GM12878 (cell line): ENCODE measurements around the gene OSM. TPM values are rescaled to one million over a fixed set of nuclear protein-coding genes. Genes with fewer than 3 reads are reported as not detected.

ENCODE experiments used
- ATAC-seq: fragments of 200-7000 bp; cut with Tn5 transposase; 3 replicates; pipeline ENCODE4 v1.9.1; 2020; ENCODE audit warnings: mild to moderate bottlenecking, moderate library complexity
- BruUV-seq: library from RNA; stranded (reverse); fragments of 400-500 nt; replicated peaks from 2 replicates; lab custom pipeline; 2021; lab: Mats Ljungman, UMichigan
- CTCF ChIA-PET: fragments of 300-600 bp; sonication (Branson Sonifier 250); formaldehyde crosslinking; extraction: SDS; loops from one replicate; lab custom pipeline; 2021; ENCODE audit warnings: inconsistent platforms; lab: Yijun Ruan, JAX
- POLR2A ChIA-PET: fragments of 350-600 bp; formaldehyde crosslinking; extraction: SDS; loops from one replicate; lab custom pipeline; 2021; ENCODE audit warnings: inconsistent platforms; lab: Charles Lee
- RAD21 ChIA-PET: fragments of 300-600 bp; sonication (Branson Sonifier 250); formaldehyde crosslinking; loops from one replicate; lab custom pipeline; 2023; ENCODE audit warnings: antibody characterized with exemption; ENCODE audit not compliant: unreplicated experiment; lab: Charles Lee
- SMC1A ChIA-PET: fragments of 300-600 bp; sonication (Branson Sonifier 250); formaldehyde crosslinking; loops from one replicate; lab custom pipeline; 2023; ENCODE audit not compliant: unreplicated experiment, uncharacterized antibody; lab: Charles Lee
- DNase-seq: peaks from one replicate; pipeline ENCODE4 v3.0.0-alpha.2; 2011; ENCODE audit warnings: low read depth, low spot score
- FAIRE-seq: peaks from 3 replicates; lab custom pipeline; 2011; peaks lifted over from hg19 to GRCh38; lab: Jason Lieb, UNC
- H2AFZ ChIP-seq: 2 replicates; pipeline ENCODE4 v1.6.0; 2011; ENCODE audit warnings: low read depth, low read length, control low read depth; ENCODE audit not compliant: control insufficient read depth
- H3K27ac ChIP-seq: 2 replicates; pipeline ENCODE4 v1.5.1; 2011; ENCODE audit warnings: control low read depth; ENCODE audit not compliant: control insufficient read depth, insufficient read depth
- H3K27me3 ChIP-seq, 2 experiments: replicated peaks in 1 of 2; 2 replicates each; pipeline versions ENCODE4 v1.6.0 to v1.6.1; 2011; ENCODE audit warnings: low read length in 1 of 2; ENCODE audit not compliant: control insufficient read depth in 2 of 2, insufficient read depth in 2 of 2
- H3K36me3 ChIP-seq, 2 experiments: 2 replicates each; pipeline ENCODE4 v1.5.1; 2011; ENCODE audit warnings: low read length in 1 of 2; ENCODE audit not compliant: control insufficient read depth in 2 of 2, insufficient read depth in 2 of 2
- H3K4me1 ChIP-seq: 2 replicates; pipeline ENCODE4 v1.6.1; 2011; ENCODE audit warnings: mild to moderate bottlenecking, low read length, moderate library complexity, mixed read lengths; ENCODE audit not compliant: control insufficient read depth, insufficient read depth
- H3K4me2 ChIP-seq: 2 replicates; pipeline ENCODE4 v1.6.0; 2011; ENCODE audit warnings: control low read depth; ENCODE audit not compliant: control insufficient read depth, insufficient read depth
- H3K4me3 ChIP-seq: fragments of 200-600 bp; sonication (generic); 2 replicates; pipeline ENCODE4 v1.5.1; 2016
- H3K79me2 ChIP-seq: 2 replicates; pipeline ENCODE4 v1.6.0; 2011; ENCODE audit warnings: low read length; ENCODE audit not compliant: control insufficient read depth, insufficient read depth
- H3K9ac ChIP-seq: 2 replicates; pipeline ENCODE4 v1.8.0; 2011; ENCODE audit warnings: low read length, control low read depth, mixed read lengths; ENCODE audit not compliant: control insufficient read depth, insufficient read depth
- H3K9me3 ChIP-seq: replicated peaks from 3 replicates; pipeline ENCODE4 v1.5.1; 2011; ENCODE audit warnings: mild to moderate bottlenecking, low read length; ENCODE audit not compliant: control insufficient read depth, insufficient read depth
- H4K20me1 ChIP-seq: 2 replicates; pipeline ENCODE4 v1.6.0; 2011; ENCODE audit not compliant: control insufficient read depth, insufficient read depth
- CBFB ChIP-seq: IDR thresholded peaks from 2 replicates; pipeline ENCODE4 v1.6.1; 2016; ENCODE audit warnings: antibody characterized with exemption, low read depth
- CHD4 ChIP-seq: fragments of 200-600 bp; sonication (generic); IDR thresholded peaks from 2 replicates; pipeline ENCODE4 v1.6.1; 2016; ENCODE audit warnings: mild to moderate bottlenecking
- ESRRA ChIP-seq: IDR thresholded peaks from 2 replicates; pipeline ENCODE4 v1.6.1; 2012; ENCODE audit warnings: mild to moderate bottlenecking, low read length, improper control_type of control experiment
- HSF1 ChIP-seq: fragments of 150-350 bp; IDR thresholded peaks from 2 replicates; pipeline ENCODE4 v1.6.1; 2014; ENCODE audit warnings: mild to moderate bottlenecking, low read depth, low read length
- IRF5 ChIP-seq: fragments of 450-650 bp; IDR thresholded peaks from 2 replicates; pipeline ENCODE4 v1.6.1; 2017; ENCODE audit warnings: borderline replicate concordance
- RBBP5 ChIP-seq: fragments of 200-600 bp; sonication (generic); conservative IDR thresholded peaks from 2 replicates; pipeline ENCODE4 v1.6.1; 2016
- SMAD5 ChIP-seq: IDR thresholded peaks from 2 replicates; pipeline ENCODE4 v1.6.1; 2016; ENCODE audit warnings: antibody characterized with exemption, low read depth
- TAF1 ChIP-seq: IDR thresholded peaks from 2 replicates; pipeline ENCODE4 v1.6.1; 2011; ENCODE audit warnings: mild to moderate bottlenecking, low read depth, low read length, borderline replicate concordance
- ZBTB11 ChIP-seq: fragments of 450-650 bp; formaldehyde crosslinking; IDR thresholded peaks from 2 replicates; pipeline ENCODE4 v1.5.0; 2022; ENCODE audit warnings: mild to moderate bottlenecking, missing genetic modification characterization
- ZZZ3 ChIP-seq: IDR thresholded peaks from 2 replicates; pipeline ENCODE4 v1.6.1; 2011; ENCODE audit warnings: low read depth; ENCODE audit not compliant: control insufficient read depth, insufficient read length
- WGBS: methylation state at CpG from one replicate; pipeline ENCODE4 v1.1.6; 2016; ENCODE audit warnings: low lambda C conversion rate; ENCODE audit not compliant: insufficient replicate concordance, insufficient coverage; ENCODE audit errors: missing lambda C conversion rate; 5-methylcytosine and 5-hydroxymethylcytosine counted together
- in situ Hi-C: fragments of 300-500 bp; cut with MboI; formaldehyde crosslinking; loops from 9 replicates; pipeline ENCODE4 v1.14.3; 2018; ENCODE audit warnings: mixed read lengths
- intact Hi-C: fragments of 100-400 bp; cut with micrococcal nuclease; formaldehyde crosslinking; loops from one replicate; pipeline ENCODE4 v1.14.2; 2022; ENCODE audit not compliant: unreplicated experiment
- polyA plus RNA-seq, 11 experiments: library from polyadenylated mRNA; depleted of rRNA in 4 of 11; unstranded in 6 of 11; stranded (reverse) in 5 of 11; fragments of >200 nt; fragmentation: Nextera tagmentation in 4 of 11; fragmentation: Illumina TruSeq in 1 of 11; extraction: Ambion mirVana in 4 of 11; extraction: Trizol in 1 of 11; gene quantifications; 1 replicate in 1 of 11; 2 replicates in 10 of 11; pipeline versions ENCODE4 v1.2.1 to v1.2.3, GENCODE V29; 2011 to 2016; ENCODE audit warnings: inconsistent platforms in 2 of 11, missing spikeins in 2 of 11, low read depth in 1 of 11
- total RNA-seq, 4 experiments: library from RNA; depleted of rRNA in 3 of 4; stranded (reverse); fragments of >200 nt in 3 of 4; fragmentation: Illumina TruSeq in 1 of 4; extraction: Trizol in 1 of 4; gene quantifications; 2 replicates each; pipeline versions ENCODE4 v1.2.1 to v1.2.3, GENCODE V29; 2013 to 2021

OSM gene
- total and polyA plus RNA-seq, 10 of the 15 experiments (the other 5 are each of a cell fraction or from before 2014, with no cell fraction given) = 0.06 to 1.4 (median 0.59) TPM

GRCh38 chr22:30227438-30228228 is 39.0 kb downstream of the OSM start (continued):
- no peak for TF ChIP-seq CBFB
- TF ChIP-seq ESRRA = no peak
- TF ChIP-seq, all 136 proteins: peak for 0

DNA sequence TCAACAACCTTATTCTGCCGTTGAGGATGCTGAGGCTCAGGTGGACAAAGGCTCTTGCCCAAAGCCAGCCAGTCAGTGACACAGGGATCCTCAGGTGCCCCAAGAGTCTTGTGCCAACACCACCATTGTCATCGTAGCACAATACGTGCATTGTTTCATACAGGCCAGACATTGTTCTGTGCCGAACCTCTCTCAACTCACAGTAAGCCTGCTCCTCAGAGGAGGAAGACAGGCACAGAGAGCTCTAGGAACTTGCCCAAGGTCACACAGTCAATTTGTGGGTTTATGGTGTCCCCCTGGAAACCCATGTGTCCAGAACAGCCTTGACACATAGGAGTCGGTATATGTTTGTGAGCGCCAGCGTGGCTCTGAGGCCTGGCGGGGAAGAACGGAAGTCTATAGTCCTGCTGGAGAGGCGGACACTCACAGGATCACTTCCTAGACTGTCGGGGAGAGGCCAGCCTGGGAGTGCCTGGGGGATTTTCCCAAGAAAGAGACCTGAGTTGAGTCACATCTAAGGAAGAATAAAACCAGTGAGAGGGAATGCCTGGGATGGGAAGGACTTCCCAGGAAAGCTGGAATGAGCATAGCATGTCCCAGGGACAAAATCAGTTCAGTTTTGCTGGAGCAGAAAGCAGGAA is 40.3 kb downstream of the OSM start:
- no peaks in the 10 kb centered on the region for H3K9me3 ChIP-seq
- WGBS = 58% methylated on average over 11 of the region's 11 CpGs
- RAD21 ChIA-PET = no interaction called here

More for the DNA sequence above, 40.3 kb downstream of the OSM start:
- H3K36me3 ChIP-seq = no peaks in the 10 kb centered on the region
- H3K79me2 ChIP-seq = no peaks in the 10 kb centered on the region
- POLR2A ChIA-PET = no interaction called here
- H3K27ac ChIP-seq = no peak overlapping the region
- CTCF ChIA-PET = no interaction called here
- FAIRE-seq = no peak
- peaks cover 15% of the 10 kb centered on the region for H3K4me1 ChIP-seq
- no peak overlapping the region for H2AFZ ChIP-seq
- H3K4me3 ChIP-seq = no peak overlapping the region
- H3K9ac ChIP-seq = no peak overlapping the region
- no peak overlapping the region for H3K4me2 ChIP-seq
- SMC1A ChIA-PET = no interaction called here
- DNase-seq = no peak
- intact Hi-C loops = no loop called here
- H4K20me1 ChIP-seq = no peaks in the 10 kb centered on the region
- H3K27me3 ChIP-seq = no peaks in the 10 kb centered on the region
- in situ Hi-C loops = no loop called here
- TF ChIP-seq HSF1 = no peak
- no peak for TF ChIP-seq ZZZ3
- no peak for TF ChIP-seq IRF5
- TF ChIP-seq CBFB = no peak
- TF ChIP-seq TAF1 = no peak
- no peak for TF ChIP-seq ZBTB11 (CRISPR knock-in tag)
- TF ChIP-seq CHD4 = no peak
- no peak for TF ChIP-seq SMAD5
- no peak for TF ChIP-seq RBBP5
- BruUV-seq = no TSS peak
- ATAC-seq = no peak
